HepG2 (cell line): Measurements from ENCODE around the gene SLC29A1. TPM values are rescaled to one million over a fixed set of nuclear protein-coding genes. Genes with fewer than 3 reads are reported as not detected.

ENCODE experiments used
- ATF3 ChIP-seq: sonication (generic); formaldehyde crosslinking; IDR thresholded peaks from 2 replicates; pipeline ENCODE4 v1.4.0; 2020; ENCODE audit warnings: missing genetic modification reagents
- CREB1 ChIP-seq, 2 experiments: fragments of 450-650 bp in 1 of 2; IDR thresholded peaks; 2 replicates each; pipeline ENCODE4 v1.6.1; 2016 to 2017; ENCODE audit warnings: control low read depth in 1 of 2, mild to moderate bottlenecking in 1 of 2, missing compliant biosample characterization in 1 of 2, missing genetic modification characterization in 1 of 2
- DPF2 ChIP-seq: sonication (generic); formaldehyde crosslinking; IDR thresholded peaks from 2 replicates; pipeline ENCODE4 v1.4.0; 2020; ENCODE audit warnings: mild to moderate bottlenecking, low read depth, missing genetic modification reagents, borderline replicate concordance
- FIP1L1 ChIP-seq: fragments of 200-400 bp; formaldehyde crosslinking; IDR thresholded peaks from 2 replicates; pipeline ENCODE4 v1.6.1; 2018; ENCODE audit warnings: low read depth, mild to moderate bottlenecking, low read length, moderate library complexity, borderline replicate concordance; ENCODE audit not compliant: insufficient read depth
- HDAC2 ChIP-seq: sonication (generic); formaldehyde crosslinking; IDR thresholded peaks from 2 replicates; pipeline ENCODE4 v1.4.0; 2020; ENCODE audit warnings: missing genetic modification reagents
- HIC2 ChIP-seq: sonication (generic); formaldehyde crosslinking; IDR thresholded peaks from 2 replicates; pipeline ENCODE4 v1.9.0; 2022; ENCODE audit warnings: low read depth, missing genetic modification reagents
- MAFG ChIP-seq: sonication (generic); formaldehyde crosslinking; IDR thresholded peaks from 2 replicates; pipeline ENCODE4 v1.5.1; 2020; ENCODE audit warnings: mild to moderate bottlenecking, missing genetic modification reagents
- NR2F6 ChIP-seq, 2 experiments: IDR thresholded peaks; 2 replicates each; pipeline ENCODE4 v1.6.1; 2016; ENCODE audit warnings: antibody characterized with exemption in 1 of 2, mild to moderate bottlenecking in 1 of 2
- PITX1 ChIP-seq: sonication (generic); formaldehyde crosslinking; IDR thresholded peaks from 2 replicates; pipeline ENCODE4 v1.5.1; 2020; ENCODE audit warnings: mild to moderate bottlenecking, missing genetic modification reagents
- PRDM4 ChIP-seq: sonication (generic); formaldehyde crosslinking; IDR thresholded peaks from 2 replicates; pipeline ENCODE4 v1.9.0; 2021; ENCODE audit warnings: missing genetic modification reagents, borderline replicate concordance
- SOX13 ChIP-seq, 3 experiments: fragments of 450-650 bp in 1 of 3; sonication (generic) in 1 of 3; formaldehyde crosslinking in 1 of 3; IDR thresholded peaks in 2 of 3; conservative IDR thresholded peaks in 1 of 3; 2 replicates each; pipeline versions ENCODE4 v1.5.0 to v1.6.1; 2016 to 2020; ENCODE audit warnings: antibody characterized with exemption in 1 of 3, mild to moderate bottlenecking in 1 of 3, missing compliant biosample characterization in 1 of 3, missing genetic modification reagents in 1 of 3, moderate library complexity in 1 of 3
- YY1 ChIP-seq: IDR thresholded peaks from 2 replicates; pipeline ENCODE4 v1.6.1; 2011; ENCODE audit warnings: low read length, low read depth, moderate library complexity, mild to moderate bottlenecking; ENCODE audit not compliant: insufficient read depth, insufficient replicate concordance
- ZNF331 ChIP-seq: sonication (generic); formaldehyde crosslinking; IDR thresholded peaks from 2 replicates; pipeline ENCODE4 v1.4.0; 2020; ENCODE audit warnings: missing genetic modification reagents
- ZNF33A ChIP-seq: sonication (generic); formaldehyde crosslinking; IDR thresholded peaks from 2 replicates; pipeline ENCODE4 v1.5.1; 2020; ENCODE audit warnings: missing genetic modification reagents, mild to moderate bottlenecking, moderate library complexity, borderline replicate concordance
- ZNF687 ChIP-seq: sonication (generic); formaldehyde crosslinking; IDR thresholded peaks from 2 replicates; pipeline ENCODE4 v1.5.1; 2020; ENCODE audit warnings: mild to moderate bottlenecking, missing genetic modification reagents, moderate library complexity
- ZSCAN20 ChIP-seq: sonication (generic); formaldehyde crosslinking; IDR thresholded peaks from 2 replicates; pipeline ENCODE4 v1.4.0; 2020; ENCODE audit warnings: missing genetic modification reagents, mild to moderate bottlenecking, borderline replicate concordance
- ZSCAN25 ChIP-seq: sonication (generic); formaldehyde crosslinking; IDR thresholded peaks from 2 replicates; pipeline ENCODE4 v1.8.0; 2022; ENCODE audit warnings: mild to moderate bottlenecking, missing genetic modification reagents
- ZSCAN30 ChIP-seq: sonication (generic); formaldehyde crosslinking; IDR thresholded peaks from 2 replicates; pipeline ENCODE4 v1.5.0; 2020; ENCODE audit warnings: mild to moderate bottlenecking, missing genetic modification reagents
- polyA plus RNA-seq, 8 experiments: library from polyadenylated mRNA; depleted of rRNA in 3 of 8; stranded (reverse) in 7 of 8; unstranded in 1 of 8; fragments of >200 nt; fragmentation: Illumina TruSeq in 4 of 8; extraction: Trizol in 4 of 8; gene quantifications; 2 replicates each; pipeline versions ENCODE4 v1.2.1 to v1.2.3, GENCODE V29; 2011 to 2016; ENCODE audit warnings: low read depth in 4 of 8, missing spikeins in 1 of 8, mixed read lengths in 1 of 8; ENCODE audit not compliant: insufficient read depth in 1 of 8
- total RNA-seq, 5 experiments: library from RNA; depleted of rRNA; stranded (reverse); fragments of >200 nt; fragmentation: Illumina TruSeq; extraction: Trizol; gene quantifications; 2 replicates each; pipeline ENCODE4 v1.2.3, GENCODE V29; 2016; ENCODE audit warnings: low read depth in 1 of 5

The SLC29A1 gene
- total and polyA plus RNA-seq, 2 of the 13 experiments (the other 11 are each of a cell fraction or from before 2014, with no cell fraction given), result 43.2 to 106 TPM

GRCh38 chr6:44245912-44246662 is 22.7 kb downstream of the SLC29A1 start (continued):
- TF ChIP-seq HIC2 (CRISPR knock-in tag), result peak; percentile 76
- TF ChIP-seq ZNF687 (CRISPR knock-in tag), result peak; percentile 94
- no peak; the same call in 1 of the 2 replicates for TF ChIP-seq DPF2 (CRISPR knock-in tag)
- TF ChIP-seq ZNF331, result peak; percentile 85
- peak; percentile 75 for TF ChIP-seq HDAC2 (CRISPR knock-in tag)
- peak; percentile 85; the same call in 1 of the 2 replicates for TF ChIP-seq ZSCAN20 (CRISPR knock-in tag)
- 0 out of 2 replicates have a peak, but pooled peaks have one; percentile 60 for TF ChIP-seq PITX1
- no peak; the same call in 1 of the 2 replicates for TF ChIP-seq PRDM4
- peak; percentile 89; the same call in 1 of the 2 replicates for TF ChIP-seq ZNF33A (CRISPR knock-in tag)
- peak; percentile 75 for TF ChIP-seq YY1
- TF ChIP-seq NR2F6 (IDR thresholded peaks at IDR 0.05), result no peak
- TF ChIP-seq NR2F6 (CRISPR knock-in tag; IDR thresholded peaks at IDR 0.05), result peak; percentile 32; the same call in 1 of the 2 replicates
- TF ChIP-seq ATF3 (CRISPR knock-in tag), result no peak; the same call in none of the 2 replicates
- 0 out of 2 replicates have a peak, but pooled peaks have one; percentile 8 for TF ChIP-seq SOX13 (IDR thresholded peaks at IDR 0.05)
- TF ChIP-seq SOX13 (CRISPR knock-in tag; conservative IDR thresholded peaks at IDR 0.05 in 1 of 2, IDR thresholded peaks at IDR 0.05 in 1 of 2), result peak in 1 of 2 experiments; percentile 46; a peak in 2 of 4 replicates
- no peak for TF ChIP-seq FIP1L1
- TF ChIP-seq CREB1 (IDR thresholded peaks at IDR 0.05), result peak; percentile 66
- TF ChIP-seq CREB1 (CRISPR knock-in tag; IDR thresholded peaks at IDR 0.05), result no peak
- peak; percentile 81 for TF ChIP-seq ZSCAN25 (CRISPR knock-in tag)
- no peak for TF ChIP-seq MAFG
- peak; percentile 88; the same call in 1 of the 2 replicates for TF ChIP-seq ZSCAN30 (CRISPR knock-in tag)
